CD14-positive monocyte (primary cell): Measurements from ENCODE around the gene PLXNA2. TPM values are rescaled to one million over a fixed set of nuclear protein-coding genes. Genes with fewer than 3 reads are reported as not detected.

Source experiments
- DNase-seq, 3 donors: peaks; one replicate each; pipeline ENCODE4 v3.0.0-alpha.2; 2011 to 2022
- H2AFZ ChIP-seq: 2 replicates; pipeline ENCODE4 v1.6.0; 2012; ENCODE audit warnings: mild to moderate bottlenecking, low read depth, low read length, inconsistent platforms; ENCODE audit not compliant: insufficient read depth, poor library complexity, severe bottlenecking
- H3K27ac ChIP-seq, 2 donors: 1 replicate in 1 of 2; 2 replicates in 1 of 2; pipeline ENCODE4 v1.5.1; 2012 to 2013; ENCODE audit warnings: low read length in 2 of 2, control low read depth in 1 of 2, inconsistent platforms in 1 of 2, low read depth in 1 of 2, mild to moderate bottlenecking in 1 of 2
- H3K27me3 ChIP-seq, 2 donors: one replicate each; pipeline versions ENCODE4 v1.6.0 to v1.6.1; 2011 to 2013; ENCODE audit warnings: low read length in 2 of 2; ENCODE audit not compliant: control insufficient read depth in 2 of 2, insufficient read depth in 2 of 2
- H3K36me3 ChIP-seq, 2 donors: replicated peaks in 1 of 2; 1 replicate in 1 of 2; 2 replicates in 1 of 2; pipeline versions ENCODE4 v1.5.1 to v1.6.1; 2012 to 2013; ENCODE audit warnings: low read length in 2 of 2, control low read depth in 1 of 2, inconsistent platforms in 1 of 2, mild to moderate bottlenecking in 1 of 2; ENCODE audit not compliant: insufficient read depth in 2 of 2, control insufficient read depth in 1 of 2
- H3K4me1 ChIP-seq, 2 donors: 1 replicate in 1 of 2; 2 replicates in 1 of 2; pipeline versions ENCODE4 v1.5.1 to v1.6.1; 2012 to 2013; ENCODE audit warnings: low read length in 2 of 2, control low read depth in 1 of 2, inconsistent platforms in 1 of 2, mild to moderate bottlenecking in 1 of 2, moderate library complexity in 1 of 2; ENCODE audit not compliant: insufficient read depth in 2 of 2, control insufficient read depth in 1 of 2
- H3K4me2 ChIP-seq: replicated peaks from 2 replicates; pipeline ENCODE3; 2012; ENCODE audit warnings: low read length, moderate library complexity, mild to moderate bottlenecking; ENCODE audit not compliant: poor library complexity, severe bottlenecking; ENCODE audit errors: extremely low read depth
- H3K4me3 ChIP-seq, 3 experiments: fragments of 200-600 bp in 1 of 3; sonication (generic) in 1 of 3; replicated peaks in 1 of 3; 1 replicate in 2 of 3; 2 replicates in 1 of 3; pipeline ENCODE4 v1.5.1; 2011 to 2013; ENCODE audit warnings: low read length in 3 of 3, mild to moderate bottlenecking in 3 of 3, control low read depth in 2 of 3, low read depth in 2 of 3, inconsistent platforms in 1 of 3, moderate library complexity in 1 of 3
- H3K79me2 ChIP-seq: 2 replicates; pipeline ENCODE4 v1.6.0; 2012; ENCODE audit warnings: mild to moderate bottlenecking, control low read depth, inconsistent platforms, low read length, moderate library complexity; ENCODE audit not compliant: insufficient read depth
- H3K9ac ChIP-seq: 2 replicates; pipeline ENCODE4 v1.6.0; 2017; ENCODE audit warnings: low read length, mild to moderate bottlenecking; ENCODE audit not compliant: insufficient read depth, poor library complexity, severe bottlenecking
- H3K9me3 ChIP-seq, 2 donors: replicated peaks in 1 of 2; 1 replicate in 1 of 2; 2 replicates in 1 of 2; pipeline versions ENCODE4 v1.5.1 to v1.6.1; 2012 to 2013; ENCODE audit warnings: low read length in 2 of 2, control low read depth in 1 of 2; ENCODE audit not compliant: control insufficient read depth in 1 of 2, insufficient read depth in 1 of 2
- H4K20me1 ChIP-seq: 2 replicates; pipeline ENCODE4 v1.6.0; 2012; ENCODE audit warnings: mild to moderate bottlenecking, low read length, control low read depth, moderate library complexity; ENCODE audit not compliant: insufficient read depth
- H3K27ac Mint-ChIP-seq, 7 donors: one replicate each; pipeline ENCODE4 v1.8.0; 2020; ENCODE audit warnings: mild to moderate bottlenecking in 7 of 7, mixed read lengths in 7 of 7, moderate library complexity in 6 of 7, inconsistent platforms in 2 of 7
- H3K27me3 Mint-ChIP-seq, 3 donors: one replicate each; pipeline ENCODE4 v1.8.0; 2021 to 2022; ENCODE audit warnings: low read depth in 3 of 3, mild to moderate bottlenecking in 3 of 3, mixed read lengths in 3 of 3, moderate library complexity in 3 of 3, inconsistent platforms in 1 of 3
- H3K36me3 Mint-ChIP-seq, 2 donors: one replicate each; pipeline ENCODE4 v1.8.0; 2020; ENCODE audit warnings: mixed read lengths in 2 of 2, inconsistent platforms in 1 of 2, mild to moderate bottlenecking in 1 of 2
- H3K4me1 Mint-ChIP-seq: one replicate; pipeline ENCODE4 v1.8.0; 2020; ENCODE audit warnings: mild to moderate bottlenecking, mixed read lengths
- H3K4me3 Mint-ChIP-seq, 2 donors: one replicate each; pipeline ENCODE4 v1.8.0; 2020; ENCODE audit warnings: mild to moderate bottlenecking in 2 of 2, mixed read lengths in 2 of 2, moderate library complexity in 1 of 2
- H3K9me3 Mint-ChIP-seq, 7 donors: one replicate each; pipeline ENCODE4 v1.8.0; 2020 to 2022; ENCODE audit warnings: mixed read lengths in 7 of 7, mild to moderate bottlenecking in 6 of 7, moderate library complexity in 6 of 7, inconsistent platforms in 2 of 7
- CTCF ChIP-seq: fragments of 200-600 bp; IDR thresholded peaks from one replicate; pipeline ENCODE4 v1.8.0; 2022; ENCODE audit warnings: antibody characterized with exemption, mild to moderate bottlenecking
- WGBS: methylation state at CpG from one replicate; pipeline ENCODE4 v1.1.5; 2013; ENCODE audit warnings: missing lambda C conversion rate; ENCODE audit not compliant: insufficient coverage; 5-methylcytosine and 5-hydroxymethylcytosine counted together
- intact Hi-C, 2 donors: fragments of 100-400 bp; cut with micrococcal nuclease; formaldehyde crosslinking; loops; one replicate each; pipeline versions ENCODE4 v1.15.0 to v1.15.1; 2023
- polyA plus RNA-seq, 3 donors: library from polyadenylated mRNA; depleted of rRNA in 1 of 3; unstranded in 2 of 3; stranded (reverse) in 1 of 3; fragments of 300-500 nt in 2 of 3; fragments of >200 nt in 1 of 3; fragmentation: Illumina TruSeq in 2 of 3; gene quantifications; 1 replicate in 2 of 3; 2 replicates in 1 of 3; pipeline ENCODE4 v1.2.3, GENCODE V29; 2012 to 2021

Gene PLXNA2
- polyA plus RNA-seq, 3 donors = 0.75 to 2.1 (median 1.1) TPM

- Mint-ChIP-seq H3K27me3 (peaks cover 0 to 2% (median 1%) of the 10 kb centered on the region in 3 donors), H3K9me3 (peaks cover 0 to 4% (median 2%) of the 10 kb centered on the region in 7 donors), H3K4me3 (no peak overlapping the region), H3K36me3 (no peaks in the 10 kb centered on the region), H3K4me1 (peaks cover 4% of the 10 kb centered on the region), H3K27ac (no peak overlapping the region)
- no peaks in the 10 kb centered on the region for H3K9me3 ChIP-seq
- H3K4me2 ChIP-seq = no peak overlapping the region
- H2AFZ ChIP-seq = no peak overlapping the region
- DNase-seq = no peak
- no peaks in the 10 kb centered on the region for H3K27me3 ChIP-seq
- H3K4me3 ChIP-seq = no peak overlapping the region
- no peaks in the 10 kb centered on the region for H3K4me1 ChIP-seq
- H3K79me2 ChIP-seq = no peaks in the 10 kb centered on the region
- H3K36me3 ChIP-seq = no peaks in the 10 kb centered on the region
- H4K20me1 ChIP-seq = no peaks in the 10 kb centered on the region
- intact Hi-C loops = no loop called here
- TF ChIP-seq CTCF = no peak
- 89% methylated on average over 3 of the region's 4 CpGs for WGBS
- H3K9ac ChIP-seq = no peak overlapping the region
- H3K27ac ChIP-seq = no peak overlapping the region
Observed at GRCh38 chr1:207995576-207995975, 248.6 kb downstream of the PLXNA2 start.

GRCh38 chr1:207993477-207994445 lies 250.4 kb downstream of the PLXNA2 start:
- Histone ChIP-seq H3K36me3 (no peaks in the 10 kb centered on the region), H3K27me3 (no peaks in the 10 kb centered on the region), H3K9me3 (no peaks in the 10 kb centered on the region), H4K20me1 (no peaks in the 10 kb centered on the region), H3K27ac (no peak overlapping the region), H3K4me1 (no peaks in the 10 kb centered on the region), H3K4me2 (no peak overlapping the region), H3K9ac (no peak overlapping the region), H3K79me2 (no peaks in the 10 kb centered on the region), H3K4me3 (no peak overlapping the region), H2AFZ (no peak overlapping the region)
- no peak overlapping the region for H3K4me3 Mint-ChIP-seq
- H3K36me3 Mint-ChIP-seq = no peaks in the 10 kb centered on the region
- H3K9me3 Mint-ChIP-seq = peaks cover 0 to 4% (median 1%) of the 10 kb centered on the region in 7 donors
- no peak for DNase-seq
- intact Hi-C loops = no loop called here
- H3K4me1 Mint-ChIP-seq = peaks cover 4% of the 10 kb centered on the region
- H3K27ac Mint-ChIP-seq = peak overlapping the region in 1 of 7 donors; percentile 60
- peak; percentile 37 for TF ChIP-seq CTCF
- WGBS = 98% methylated on average over 4 of the region's 5 CpGs
- H3K27me3 Mint-ChIP-seq = peaks cover 1 to 2% (median 2%) of the 10 kb centered on the region in 3 donors
